ENCODE results near the gene UAP1L1. TPM values are rescaled to one million over a fixed set of nuclear protein-coding genes. Genes with fewer than 3 reads are reported as not detected.

Gene UAP1L1
- total RNA-seq, 4 donors from 2014 or later, result 3.6 to 5.8 (median 5.0) TPM

DNA sequence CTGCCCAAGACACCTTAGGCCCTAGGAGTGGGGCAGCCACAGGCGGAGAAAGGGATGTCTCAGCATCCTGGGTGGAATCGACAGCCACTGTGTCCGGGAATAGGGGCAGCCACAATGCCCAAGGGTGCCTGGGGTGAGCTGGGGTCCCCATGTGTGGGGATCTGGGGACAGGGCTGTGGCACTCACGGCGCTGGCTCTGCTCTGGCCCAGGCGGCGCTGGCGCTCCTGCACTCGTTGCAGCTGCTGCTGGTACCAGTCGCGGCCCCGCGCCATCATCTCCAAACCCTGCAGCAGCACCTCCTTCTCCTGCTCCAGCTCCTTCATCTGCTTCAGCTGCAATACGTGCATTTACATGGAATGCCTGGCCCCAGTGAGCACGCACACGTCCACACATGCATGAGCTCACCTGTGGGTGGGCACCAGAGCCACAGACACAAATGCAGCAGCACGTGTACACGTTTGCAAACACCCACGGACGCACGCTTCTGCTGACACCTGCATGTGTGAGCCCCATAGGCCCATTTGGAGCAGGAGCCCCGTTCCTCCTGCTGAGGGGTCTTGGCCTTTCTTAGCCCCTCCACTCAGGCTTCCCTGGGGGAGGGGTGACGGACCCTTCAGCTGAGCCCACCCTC is 11.9 kb upstream of the UAP1L1 start:
- H3K36me3 ChIP-seq, result no peaks in the 10 kb centered on the region
- peaks cover 0 to 40% (median 15%) of the 10 kb centered on the region in 4 donors for H3K27me3 ChIP-seq
- TF ChIP-seq POLR2AphosphoS5 (IDR thresholded peaks at IDR 0.05) (no peak), POLR2A (IDR thresholded peaks at IDR 0.05; ENCODE audit: low read depth) (no peak), CTCF (IDR thresholded peaks at IDR 0.05) (no peak)
- 91% methylated on average over 19 of the region's 23 CpGs for WGBS
- intact Hi-C loops (cut with DNase I), result no loop called here
- H3K27ac ChIP-seq (replicated peaks in 1 of 4), result no peak overlapping the region
- peaks cover 9 to 23% (median 20%) of the 10 kb centered on the region in 4 donors for H3K4me1 ChIP-seq
- no peak for DNase-seq (ENCODE audit: extremely low spot score)
- H3K4me3 ChIP-seq, result no peak overlapping the region
- no peaks in the 10 kb centered on the region for H3K9me3 ChIP-seq

- Histone ChIP-seq H3K4me3 (no peak overlapping the region), H3K4me1 (peaks cover 16 to 31% (median 29%) of the 10 kb centered on the region in 4 donors), H3K27ac (replicated peaks in 1 of 4) (no peak overlapping the region), H3K9me3 (no peaks in the 10 kb centered on the region), H3K27me3 (peaks cover 0 to 40% (median 15%) of the 10 kb centered on the region in 4 donors), H3K36me3 (no peaks in the 10 kb centered on the region)
- TF ChIP-seq CTCF (IDR thresholded peaks at IDR 0.05) (no peak), POLR2A (IDR thresholded peaks at IDR 0.05; ENCODE audit: low read depth) (no peak), POLR2AphosphoS5 (IDR thresholded peaks at IDR 0.05) (no peak), EP300 (IDR thresholded peaks at IDR 0.05) (no peak)
- DNase-seq (ENCODE audit: extremely low spot score), result no peak
- intact Hi-C loops (cut with DNase I), result loop anchor here (2.0 kb wide), 1 partner anchor 19 kb away; the partner anchor contains the start of gene NPDC1
- 94% methylated on average over 20 of the region's 26 CpGs for WGBS
Measured at GRCh38 chr9:137066096-137066861, 11.0 kb upstream of the UAP1L1 start.

- Histone ChIP-seq H3K9me3 (no peaks in the 10 kb centered on the region), H3K27me3 (peaks cover 0 to 40% (median 15%) of the 10 kb centered on the region in 4 donors), H3K27ac (replicated peaks in 1 of 4) (no peak overlapping the region), H3K36me3 (no peaks in the 10 kb centered on the region), H3K4me3 (no peak overlapping the region), H3K4me1 (peaks cover 18 to 35% (median 33%) of the 10 kb centered on the region in 4 donors)
- intact Hi-C loops (cut with DNase I), result loop anchor here (2.0 kb wide), 1 partner anchor 21 kb away; the partner anchor contains the start of gene NPDC1
- 20% methylated on average over 4 of the region's 12 CpGs for WGBS
- peak in 1 of 2 donors; percentile 27 for TF ChIP-seq POLR2AphosphoS5 (IDR thresholded peaks at IDR 0.05)
- TF ChIP-seq EP300 (IDR thresholded peaks at IDR 0.05), result no peak
- peak; percentile 71 to 83 (median 75) for TF ChIP-seq CTCF (IDR thresholded peaks at IDR 0.05)
- DNase-seq (ENCODE audit: extremely low spot score), result no peak
Measured at GRCh38 chr9:137067860-137068538, 9.3 kb upstream of the UAP1L1 start.

DNA sequence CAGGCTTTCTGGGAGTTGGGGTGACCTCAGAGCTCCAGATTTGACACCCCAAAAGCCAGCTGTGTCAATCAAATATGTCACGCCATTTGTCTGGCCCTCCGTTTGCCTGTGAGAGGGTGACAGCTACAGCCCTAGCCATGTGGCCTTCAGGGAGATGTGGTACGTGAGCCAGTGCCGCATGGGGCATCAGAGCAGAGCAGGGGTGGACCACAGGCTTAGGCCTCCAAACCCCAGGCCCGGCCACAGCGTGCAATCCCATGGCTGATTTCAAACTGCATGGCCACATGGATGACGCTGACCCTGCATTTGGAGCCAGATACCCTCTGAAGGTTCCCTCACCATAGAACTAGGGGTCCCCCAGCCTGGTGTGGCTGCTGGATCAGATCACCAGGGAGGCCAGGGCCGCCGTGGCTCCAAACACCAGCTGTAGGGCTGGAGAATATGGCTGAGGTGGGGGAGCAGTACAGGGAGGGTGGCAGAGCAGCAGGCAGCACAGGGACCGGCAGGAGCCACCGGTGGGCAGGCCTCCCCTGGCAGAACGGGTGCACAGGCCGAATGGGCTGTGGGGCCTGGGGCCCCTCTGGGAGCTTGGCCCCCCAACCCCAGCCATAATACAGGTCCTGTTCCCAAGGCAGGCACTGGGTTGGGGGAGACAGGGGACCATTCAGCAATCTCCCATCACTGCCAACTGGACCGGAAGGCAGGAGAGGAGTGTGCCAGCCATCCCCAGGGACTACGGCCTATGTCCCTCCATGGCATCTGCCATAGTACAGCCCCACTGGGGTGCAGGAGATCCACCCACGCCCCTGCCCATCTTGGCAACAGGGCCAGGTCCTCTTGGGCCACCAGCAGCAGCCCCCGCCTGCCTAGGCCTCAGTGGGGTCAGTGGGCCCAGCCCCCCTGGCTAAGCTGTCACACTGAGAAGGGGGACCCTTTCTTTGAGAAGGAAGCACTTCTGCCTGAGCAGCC is 8.5 kb upstream of the UAP1L1 start:
- TF ChIP-seq EP300 (IDR thresholded peaks at IDR 0.05) (no peak), CTCF (IDR thresholded peaks at IDR 0.05) (no peak), POLR2AphosphoS5 (IDR thresholded peaks at IDR 0.05) (no peak), POLR2A (IDR thresholded peaks at IDR 0.05; ENCODE audit: low read depth) (no peak)
- Histone ChIP-seq H3K9me3 (no peaks in the 10 kb centered on the region), H3K27ac (replicated peaks in 1 of 4) (no peak overlapping the region), H3K36me3 (no peaks in the 10 kb centered on the region), H3K4me1 (peaks cover 18 to 34% (median 31%) of the 10 kb centered on the region in 4 donors), H3K4me3 (no peak overlapping the region), H3K27me3 (peaks cover 0 to 39% (median 15%) of the 10 kb centered on the region in 4 donors)
- intact Hi-C loops (cut with DNase I), result no loop called here
- 85% methylated on average over 9 of the region's 17 CpGs for WGBS
- DNase-seq (ENCODE audit: extremely low spot score), result no peak

Data from esophagus muscularis mucosa (tissue), 4 donors.